ENCODE results near the gene UGT1A8.
A peak's percentile ranks its signal among the peaks of the same experiment; 100 is the strongest.

UGT1A8 gene

DNA sequence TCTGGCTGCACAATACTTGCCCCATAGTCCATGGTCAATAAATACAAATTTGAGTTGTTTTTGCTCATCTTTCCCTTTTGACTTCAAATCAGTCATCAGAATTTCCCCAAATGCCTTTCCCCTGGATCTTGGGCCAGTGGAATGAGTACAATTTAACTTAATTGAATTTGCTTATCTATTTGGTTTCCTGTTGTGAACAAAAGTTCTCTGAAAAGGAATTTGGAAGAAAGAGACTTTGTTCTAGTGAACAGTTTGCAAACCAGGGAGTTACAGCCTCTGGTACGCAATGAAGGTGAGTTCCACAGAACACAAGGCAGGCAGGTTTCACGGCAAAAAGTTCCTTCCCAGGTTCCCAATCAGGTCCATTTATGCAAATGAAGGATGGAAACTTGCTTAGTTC lies 141.4 kb downstream of the UGT1A8 start:
- no peak for DNase-seq (ENCODE audit: low spot score)
- H3K36me3 ChIP-seq (replicated peaks in 1 of 2; ENCODE audit: control insufficient read depth in 2 of 2, insufficient read depth in 2 of 2, low read length in 2 of 2): no peaks in the 10 kb centered on the region
- no CpG with 5 or more reads among the region's 2 CpGs for WGBS, 2 donors (ENCODE audit: extremely low coverage in 2 of 2, insufficient read length in 2 of 2, insufficient replicate concordance in 1 of 2)
- H3K79me1 ChIP-seq (ENCODE audit: low read depth, low read length): no peaks in the 10 kb centered on the region
- no peak overlapping the region for H3K4me3 ChIP-seq (ENCODE audit: low read length in 2 of 2)
- no peak overlapping the region for H3K14ac ChIP-seq (ENCODE audit: low read length)
- no peak overlapping the region for H2BK15ac ChIP-seq (ENCODE audit: low read length)
- H3K9ac ChIP-seq (ENCODE audit: low read depth, low read length, poor library complexity): no peak overlapping the region
- H3K4ac ChIP-seq (ENCODE audit: low read length): no peak overlapping the region
- no peak overlapping the region for H2BK12ac ChIP-seq (ENCODE audit: low read length)
- no peak overlapping the region for H3K23ac ChIP-seq (ENCODE audit: low read depth, low read length, poor library complexity)
- H3K27ac ChIP-seq (replicated peaks; ENCODE audit: low read length): no peak overlapping the region
- no peak overlapping the region for H4K91ac ChIP-seq (ENCODE audit: low read depth, low read length, poor library complexity)
- H2AFZ ChIP-seq (ENCODE audit: low read length): no peak overlapping the region
- no peak overlapping the region for H2BK120ac ChIP-seq (ENCODE audit: low read depth, low read length)
- no peak overlapping the region for H3K4me2 ChIP-seq (ENCODE audit: insufficient read depth, low read length, poor library complexity, severe bottlenecking)
- no peak overlapping the region for H2BK5ac ChIP-seq (ENCODE audit: low read length)
- H3K9me3 ChIP-seq (replicated peaks in 1 of 2; ENCODE audit: control insufficient read depth in 2 of 2, insufficient read depth in 1 of 2, low read depth in 1 of 2, low read length in 2 of 2): peaks cover 0 to 3% of the 10 kb centered on the region in 2 donors
- H2AK5ac ChIP-seq (ENCODE audit: low read depth, low read length): no peak overlapping the region
- H3K4me1 ChIP-seq (ENCODE audit: control insufficient read depth in 2 of 2, insufficient read depth in 1 of 2, low read depth in 1 of 2, low read length in 2 of 2): no peaks in the 10 kb centered on the region
- H3K18ac ChIP-seq (ENCODE audit: low read length): no peak overlapping the region
- H3K27me3 ChIP-seq (ENCODE audit: control insufficient read depth in 3 of 3, insufficient read depth in 3 of 3, low read depth in 1 of 3, low read length in 3 of 3): no peaks in the 10 kb centered on the region
- H4K8ac ChIP-seq (ENCODE audit: low read depth, low read length): no peak overlapping the region

- Histone ChIP-seq H3K79me1 (ENCODE audit: low read depth, low read length) (no peaks in the 10 kb centered on the region), H3K14ac (ENCODE audit: low read length) (no peak within 1 kb of the TSS), H3K36me3 (replicated peaks in 1 of 2; ENCODE audit: control insufficient read depth in 2 of 2, insufficient read depth in 2 of 2, low read length in 2 of 2) (no peaks in the 10 kb centered on the region), H2BK12ac (ENCODE audit: low read length) (no peak within 1 kb of the TSS), H2AK5ac (ENCODE audit: low read depth, low read length) (no peak within 1 kb of the TSS), H2AFZ (ENCODE audit: low read length) (peak within 1 kb of the TSS; percentile 6), H3K4me1 (ENCODE audit: control insufficient read depth in 2 of 2, insufficient read depth in 1 of 2, low read depth in 1 of 2, low read length in 2 of 2) (no peaks in the 10 kb centered on the region), H4K8ac (ENCODE audit: low read depth, low read length) (no peak within 1 kb of the TSS), H4K91ac (ENCODE audit: low read depth, low read length, poor library complexity) (no peak within 1 kb of the TSS), H3K27ac (replicated peaks; ENCODE audit: low read length) (no peak within 1 kb of the TSS), H3K9ac (ENCODE audit: low read depth, low read length, poor library complexity) (no peak within 1 kb of the TSS), H3K4me3 (ENCODE audit: low read length in 2 of 2) (no peak within 1 kb of the TSS), H2BK15ac (ENCODE audit: low read length) (no peak within 1 kb of the TSS), H3K23ac (ENCODE audit: low read depth, low read length, poor library complexity) (no peak within 1 kb of the TSS), H3K4ac (ENCODE audit: low read length) (peak within 1 kb of the TSS; percentile 40), H3K27me3 (ENCODE audit: control insufficient read depth in 3 of 3, insufficient read depth in 3 of 3, low read depth in 1 of 3, low read length in 3 of 3) (no peaks in the 10 kb centered on the region), H3K9me3 (replicated peaks in 1 of 2; ENCODE audit: control insufficient read depth in 2 of 2, insufficient read depth in 1 of 2, low read depth in 1 of 2, low read length in 2 of 2) (peaks cover 0 to under 1% of the 10 kb centered on the region in 2 donors), H2BK120ac (ENCODE audit: low read depth, low read length) (no peak within 1 kb of the TSS), H3K18ac (ENCODE audit: low read length) (peak within 1 kb of the TSS; percentile 67), H2BK5ac (ENCODE audit: low read length) (peak within 1 kb of the TSS; percentile 18), H3K4me2 (ENCODE audit: insufficient read depth, low read length, poor library complexity, severe bottlenecking) (no peak within 1 kb of the TSS)
- WGBS, 2 donors (ENCODE audit: extremely low coverage in 2 of 2, insufficient read length in 2 of 2, insufficient replicate concordance in 1 of 2): no CpG with 5 or more reads among the region's 6 CpGs
- no peak for DNase-seq (ENCODE audit: low spot score)
Measured at GRCh38 chr2:233760043-233760442, 142.6 kb downstream of the UGT1A8 start, which contains the start of gene UGT1A1. TSS of gene UGT1A1 (plus strand) at chr2:233760270. CDS start at chr2:233760288, 18 bp downstream.

DNA sequence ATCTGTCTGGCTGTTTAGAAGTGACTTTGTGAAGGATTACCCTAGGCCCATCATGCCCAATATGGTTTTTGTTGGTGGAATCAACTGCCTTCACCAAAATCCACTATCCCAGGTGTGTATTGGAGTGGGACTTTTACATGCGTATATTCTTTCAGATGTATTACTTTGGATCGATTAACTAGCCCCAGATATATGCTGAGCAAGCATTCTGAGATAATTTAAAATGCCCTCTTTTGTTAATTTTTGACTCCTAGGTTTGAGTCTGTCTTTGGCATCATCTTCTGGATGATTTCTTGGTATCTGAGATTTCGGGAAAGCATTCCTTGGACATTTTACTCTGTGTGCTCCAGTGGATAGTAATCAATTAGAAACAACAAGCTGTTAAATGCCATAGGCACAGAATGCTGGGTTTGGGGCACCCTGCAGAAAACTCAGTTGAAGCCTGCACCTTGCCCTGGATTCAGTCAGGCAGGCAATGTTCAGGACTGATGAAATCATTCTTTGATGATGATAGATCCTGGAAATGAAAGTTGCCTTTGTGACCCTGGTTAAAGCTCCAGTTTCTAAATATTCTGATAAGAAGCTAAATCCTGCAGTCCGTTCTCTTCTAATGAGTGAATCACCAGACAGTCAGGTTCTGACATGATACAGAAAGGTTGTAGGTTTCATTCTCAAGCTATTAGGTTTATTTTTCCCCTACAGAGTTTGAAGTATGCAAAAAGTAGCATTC lies 143.8 kb downstream of the UGT1A8 start:
- no peak overlapping the region for H3K4me3 ChIP-seq (ENCODE audit: low read length in 2 of 2)
- H2AK5ac ChIP-seq (ENCODE audit: low read depth, low read length): no peak overlapping the region
- H2AFZ ChIP-seq (ENCODE audit: low read length): no peak overlapping the region
- no peak overlapping the region for H4K91ac ChIP-seq (ENCODE audit: low read depth, low read length, poor library complexity)
- no peak overlapping the region for H4K8ac ChIP-seq (ENCODE audit: low read depth, low read length)
- H2BK120ac ChIP-seq (ENCODE audit: low read depth, low read length): no peak overlapping the region
- no CpG with 5 or more reads among the region's 4 CpGs for WGBS, 2 donors (ENCODE audit: extremely low coverage in 2 of 2, insufficient read length in 2 of 2, insufficient replicate concordance in 1 of 2)
- H3K4ac ChIP-seq (ENCODE audit: low read length): no peak overlapping the region
- no peaks in the 10 kb centered on the region for H3K4me1 ChIP-seq (ENCODE audit: control insufficient read depth in 2 of 2, insufficient read depth in 1 of 2, low read depth in 1 of 2, low read length in 2 of 2)
- no peak overlapping the region for H3K18ac ChIP-seq (ENCODE audit: low read length)
- H3K36me3 ChIP-seq (replicated peaks in 1 of 2; ENCODE audit: control insufficient read depth in 2 of 2, insufficient read depth in 2 of 2, low read length in 2 of 2): no peaks in the 10 kb centered on the region
- H2BK15ac ChIP-seq (ENCODE audit: low read length): no peak overlapping the region
- no peak overlapping the region for H3K27ac ChIP-seq (replicated peaks; ENCODE audit: low read length)
- no peak overlapping the region for H2BK12ac ChIP-seq (ENCODE audit: low read length)
- H3K9ac ChIP-seq (ENCODE audit: low read depth, low read length, poor library complexity): no peak overlapping the region
- H3K14ac ChIP-seq (ENCODE audit: low read length): no peak overlapping the region
- H3K27me3 ChIP-seq (ENCODE audit: control insufficient read depth in 3 of 3, insufficient read depth in 3 of 3, low read depth in 1 of 3, low read length in 3 of 3): no peaks in the 10 kb centered on the region
- no peak for DNase-seq (ENCODE audit: low spot score)
- no peak overlapping the region for H3K23ac ChIP-seq (ENCODE audit: low read depth, low read length, poor library complexity)
- no peaks in the 10 kb centered on the region for H3K9me3 ChIP-seq (replicated peaks in 1 of 2; ENCODE audit: control insufficient read depth in 2 of 2, insufficient read depth in 1 of 2, low read depth in 1 of 2, low read length in 2 of 2)
- no peak overlapping the region for H2BK5ac ChIP-seq (ENCODE audit: low read length)
- no peaks in the 10 kb centered on the region for H3K79me1 ChIP-seq (ENCODE audit: low read depth, low read length)
- H3K4me2 ChIP-seq (ENCODE audit: insufficient read depth, low read length, poor library complexity, severe bottlenecking): no peak overlapping the region

- no peak for DNase-seq (ENCODE audit: low spot score)
- Histone ChIP-seq H4K8ac (ENCODE audit: low read depth, low read length) (no peak overlapping the region), H3K4me3 (ENCODE audit: low read length in 2 of 2) (no peak overlapping the region), H3K4me2 (ENCODE audit: insufficient read depth, low read length, poor library complexity, severe bottlenecking) (no peak overlapping the region), H2BK12ac (ENCODE audit: low read length) (no peak overlapping the region), H3K9me3 (replicated peaks in 1 of 2; ENCODE audit: control insufficient read depth in 2 of 2, insufficient read depth in 1 of 2, low read depth in 1 of 2, low read length in 2 of 2) (peaks cover under 1 to 5% of the 10 kb centered on the region in 2 donors), H3K18ac (ENCODE audit: low read length) (no peak overlapping the region), H3K27me3 (ENCODE audit: control insufficient read depth in 3 of 3, insufficient read depth in 3 of 3, low read depth in 1 of 3, low read length in 3 of 3) (no peaks in the 10 kb centered on the region), H3K4ac (ENCODE audit: low read length) (no peak overlapping the region), H3K27ac (replicated peaks; ENCODE audit: low read length) (no peak overlapping the region), H3K79me1 (ENCODE audit: low read depth, low read length) (no peaks in the 10 kb centered on the region), H3K14ac (ENCODE audit: low read length) (no peak overlapping the region), H2BK15ac (ENCODE audit: low read length) (no peak overlapping the region), H2BK120ac (ENCODE audit: low read depth, low read length) (no peak overlapping the region), H3K9ac (ENCODE audit: low read depth, low read length, poor library complexity) (no peak overlapping the region), H4K91ac (ENCODE audit: low read depth, low read length, poor library complexity) (no peak overlapping the region), H3K23ac (ENCODE audit: low read depth, low read length, poor library complexity) (no peak overlapping the region), H3K4me1 (ENCODE audit: control insufficient read depth in 2 of 2, insufficient read depth in 1 of 2, low read depth in 1 of 2, low read length in 2 of 2) (peaks cover 3 to 6% of the 10 kb centered on the region in 2 donors), H2AFZ (ENCODE audit: low read length) (no peak overlapping the region), H3K36me3 (replicated peaks in 1 of 2; ENCODE audit: control insufficient read depth in 2 of 2, insufficient read depth in 2 of 2, low read length in 2 of 2) (no peaks in the 10 kb centered on the region), H2BK5ac (ENCODE audit: low read length) (no peak overlapping the region), H2AK5ac (ENCODE audit: low read depth, low read length) (no peak overlapping the region)
- no CpG with 5 or more reads among the region's 7 CpGs for WGBS, 2 donors (ENCODE audit: extremely low coverage in 2 of 2, insufficient read length in 2 of 2, insufficient replicate concordance in 1 of 2)
Measured at GRCh38 chr2:233764264-233764663, 146.8 kb downstream of the UGT1A8 start.

All from neuronal stem cell (in vitro differentiated cells).